Esophagus mucosa (tissue), 1 donor: ENCODE measurements around the gene COL4A2. TPM values are rescaled to one million over a fixed set of nuclear protein-coding genes. Genes with fewer than 3 reads are reported as not detected.

ENCODE experiments used
- ATAC-seq: fragments of 200-7000 bp; cut with Tn5 transposase; one replicate; pipeline ENCODE4 v1.9.1; 2020
- total RNA-seq: library from RNA; stranded (reverse); gene quantifications from one replicate; pipeline ENCODE4 v1.2.4, GENCODE V29; 2023
- donor health status: DM: yes; HTN: yes; CAD: no.

COL4A2 gene
- total RNA-seq, 1 donor from 2014 or later, result 30.8 TPM

DNA sequence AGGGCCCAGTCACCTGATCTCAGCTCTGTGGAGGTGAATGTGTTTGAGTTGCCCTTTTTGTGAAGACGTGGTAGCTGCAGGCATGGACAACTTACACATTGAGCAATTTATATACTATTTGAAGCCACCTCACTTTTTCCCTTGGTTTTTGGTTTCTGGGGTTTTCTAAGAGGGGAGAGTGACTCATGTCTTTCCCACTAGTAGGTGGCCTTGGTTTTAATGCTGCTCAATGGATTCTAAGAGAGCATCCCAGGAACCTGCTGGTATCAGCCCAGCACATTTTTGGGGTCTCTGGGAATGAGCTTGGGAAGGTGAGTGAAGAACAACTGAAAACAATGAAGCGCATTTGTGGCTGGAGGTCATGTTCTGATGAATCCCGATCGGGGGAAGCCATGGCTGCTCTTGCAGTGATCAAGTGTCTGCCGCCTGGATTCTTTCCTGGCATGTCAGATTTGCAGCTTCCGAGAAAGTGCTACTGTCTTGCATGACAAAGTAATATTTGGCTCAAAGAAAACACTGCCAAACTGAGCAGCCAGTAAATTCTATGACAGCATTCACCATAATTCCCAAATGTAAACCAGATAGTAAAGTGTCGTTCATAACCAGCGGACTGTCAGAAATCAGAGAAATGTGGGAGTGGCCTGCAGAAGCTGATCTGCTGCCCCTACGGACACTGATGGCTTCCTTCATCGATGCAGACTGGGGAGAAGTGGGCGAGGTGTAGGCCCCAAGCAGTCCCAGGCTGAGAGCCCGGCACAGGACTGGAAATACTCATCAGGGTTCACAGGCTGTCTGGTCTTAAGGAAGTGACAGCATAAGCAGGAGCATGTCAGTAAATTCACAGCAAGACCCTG, 98.7 kb downstream of the COL4A2 start:
- ATAC-seq, result no peak

DNA sequence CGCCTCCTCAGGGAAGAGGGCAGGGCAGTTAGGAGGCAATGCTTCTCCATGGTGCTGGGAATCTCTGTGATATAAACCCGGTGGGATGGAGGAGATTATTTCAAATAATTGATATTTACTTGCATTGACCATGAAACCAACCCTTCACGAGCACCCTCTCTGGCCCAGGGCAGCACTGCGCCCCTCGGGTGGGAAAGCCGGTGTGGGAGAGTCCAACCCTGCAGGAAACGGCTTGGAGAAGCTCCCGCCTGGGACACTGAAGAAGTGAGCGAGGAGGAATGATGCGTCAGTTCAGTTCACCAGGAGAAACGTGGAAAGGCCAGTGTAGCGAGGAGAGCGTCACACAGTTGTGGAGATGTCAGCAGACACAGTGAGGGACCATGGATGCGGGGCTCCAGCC, 99.9 kb downstream of the COL4A2 start:
- ATAC-seq, result no peak

DNA sequence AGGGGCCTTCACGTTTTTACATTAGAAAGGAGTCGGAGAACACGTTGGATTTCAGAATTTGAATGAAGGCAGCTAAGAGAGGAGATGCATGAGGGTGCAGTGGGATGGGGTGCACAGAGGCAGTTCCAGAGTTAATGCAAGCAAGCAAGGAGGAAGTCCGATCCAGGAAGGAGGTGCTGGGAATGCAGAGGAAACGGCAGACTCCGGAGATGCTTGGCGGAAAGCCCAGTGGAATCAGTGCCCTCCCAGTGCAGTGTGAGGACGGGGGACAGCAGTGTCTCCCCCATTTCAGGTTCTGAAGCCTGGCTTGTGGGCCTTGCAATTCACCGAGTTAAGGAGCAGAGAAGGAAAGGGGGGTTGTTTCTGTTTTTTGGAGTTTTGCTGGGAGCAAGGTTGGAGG, 100.4 kb downstream of the COL4A2 start:
- ATAC-seq, result no peak

DNA sequence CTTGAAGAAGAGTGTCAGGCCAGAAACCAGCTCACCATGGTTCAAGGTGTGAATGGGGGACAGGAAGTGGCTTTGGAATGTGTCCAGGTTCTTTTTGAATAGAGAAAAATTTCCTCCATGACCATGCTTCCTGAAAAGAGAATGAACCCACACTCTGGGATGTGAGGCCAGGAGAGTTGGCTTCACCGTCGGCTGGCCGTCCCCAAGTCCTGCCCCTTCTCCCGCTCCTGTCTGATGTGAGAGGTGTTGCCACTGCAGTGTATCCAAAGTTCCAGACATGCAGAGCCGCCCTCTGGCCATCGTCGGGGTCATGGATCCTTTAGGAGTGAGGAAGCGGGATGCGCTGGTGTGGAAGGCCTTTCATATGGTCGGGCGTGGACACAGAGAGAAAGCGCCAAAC, 101.2 kb downstream of the COL4A2 start:
- ATAC-seq, result no peak

DNA sequence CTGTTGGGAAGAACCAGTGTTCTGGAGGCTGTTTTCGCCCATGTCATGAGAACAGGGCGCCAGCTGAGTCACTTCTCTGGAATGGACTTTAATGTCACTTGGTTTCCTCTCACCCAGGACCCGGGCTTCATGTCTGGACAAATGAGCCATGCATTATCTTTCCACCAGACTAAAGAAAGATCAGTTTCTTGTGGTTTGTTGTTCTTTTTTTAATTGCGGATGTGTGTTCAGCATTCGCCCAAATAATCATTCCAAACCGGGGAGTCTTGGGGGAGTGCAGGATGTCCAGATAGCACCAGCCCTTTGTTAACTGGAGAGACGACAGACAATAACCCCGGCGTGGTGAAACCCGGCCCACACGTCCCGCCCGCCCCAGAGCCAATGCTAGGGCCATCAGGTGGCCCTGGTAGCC, 102.5 kb downstream of the COL4A2 start:
- ATAC-seq, result no peak

DNA sequence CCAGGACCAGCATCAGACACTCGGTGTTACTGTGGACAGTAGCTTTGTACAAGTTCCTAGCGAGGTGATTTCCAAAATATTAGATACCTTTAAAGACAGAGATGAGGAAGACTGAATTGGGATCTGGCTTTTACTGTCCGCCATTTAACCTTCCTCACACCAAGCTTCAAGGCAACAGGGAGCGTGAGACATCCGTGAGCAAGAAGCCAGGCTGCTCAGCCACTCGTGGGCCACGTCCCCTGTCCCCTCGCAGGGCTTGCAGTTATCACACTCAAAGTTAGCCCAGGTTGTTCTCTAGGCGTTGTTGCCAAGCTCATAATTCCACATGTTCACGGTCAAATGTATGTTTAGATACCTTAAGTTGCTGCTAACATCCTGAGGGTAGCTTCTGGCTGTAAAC, 102.9 kb downstream of the COL4A2 start:
- no peak for ATAC-seq

DNA sequence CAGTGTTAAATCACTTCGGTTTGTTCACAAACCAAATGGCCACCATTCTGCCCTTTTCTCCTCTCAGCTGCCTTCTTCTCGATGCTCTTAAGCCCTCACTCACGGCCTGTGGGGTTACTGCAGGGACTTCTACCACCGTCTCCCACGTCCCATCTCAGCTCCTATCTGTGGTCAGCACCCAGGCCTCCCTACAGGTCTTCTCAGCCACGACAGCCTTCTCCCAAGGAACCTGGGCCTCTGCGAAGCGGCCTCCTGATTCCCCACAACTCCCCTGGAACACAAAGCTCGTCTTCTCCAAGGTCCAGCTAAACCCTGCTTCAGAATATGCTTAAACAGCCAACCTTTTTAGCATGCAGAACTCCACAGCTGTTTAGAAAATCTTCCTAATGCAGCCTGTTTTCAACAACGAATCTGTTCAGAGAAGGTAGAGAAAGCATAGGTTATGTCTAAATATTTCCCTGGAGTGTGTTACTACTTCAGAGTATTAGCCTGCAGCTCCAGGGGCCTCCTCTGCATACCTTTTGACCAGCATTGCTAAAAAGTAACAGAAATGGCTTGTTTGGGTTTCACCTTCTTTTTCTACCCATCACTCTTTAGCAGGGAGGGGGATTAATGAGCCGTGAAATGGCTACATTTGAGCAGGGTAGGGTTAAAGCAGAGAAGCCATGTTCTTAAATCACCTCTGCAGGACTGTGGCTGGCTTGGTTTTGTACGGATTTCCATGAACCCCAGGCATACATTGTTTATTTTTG, 104.0 kb downstream of the COL4A2 start:
- no peak for ATAC-seq

DNA sequence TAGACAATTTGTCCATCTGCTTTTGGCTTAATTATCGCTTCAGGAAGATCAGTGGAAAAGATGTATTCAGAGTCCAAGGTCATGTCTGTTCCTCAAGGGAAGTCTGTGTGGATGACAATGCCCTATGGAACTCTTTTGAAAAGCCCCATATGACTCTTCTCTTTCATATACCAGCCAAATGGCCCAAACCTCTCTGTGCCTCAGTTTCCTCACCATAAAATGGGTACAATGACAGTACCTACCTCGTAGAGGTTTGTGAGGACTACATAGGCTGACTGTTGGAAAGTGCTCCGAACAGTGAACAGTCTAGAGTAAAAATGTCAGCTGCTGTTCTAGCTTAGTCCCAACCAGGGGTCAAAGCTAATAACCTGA, 104.6 kb downstream of the COL4A2 start:
- no peak for ATAC-seq

DNA sequence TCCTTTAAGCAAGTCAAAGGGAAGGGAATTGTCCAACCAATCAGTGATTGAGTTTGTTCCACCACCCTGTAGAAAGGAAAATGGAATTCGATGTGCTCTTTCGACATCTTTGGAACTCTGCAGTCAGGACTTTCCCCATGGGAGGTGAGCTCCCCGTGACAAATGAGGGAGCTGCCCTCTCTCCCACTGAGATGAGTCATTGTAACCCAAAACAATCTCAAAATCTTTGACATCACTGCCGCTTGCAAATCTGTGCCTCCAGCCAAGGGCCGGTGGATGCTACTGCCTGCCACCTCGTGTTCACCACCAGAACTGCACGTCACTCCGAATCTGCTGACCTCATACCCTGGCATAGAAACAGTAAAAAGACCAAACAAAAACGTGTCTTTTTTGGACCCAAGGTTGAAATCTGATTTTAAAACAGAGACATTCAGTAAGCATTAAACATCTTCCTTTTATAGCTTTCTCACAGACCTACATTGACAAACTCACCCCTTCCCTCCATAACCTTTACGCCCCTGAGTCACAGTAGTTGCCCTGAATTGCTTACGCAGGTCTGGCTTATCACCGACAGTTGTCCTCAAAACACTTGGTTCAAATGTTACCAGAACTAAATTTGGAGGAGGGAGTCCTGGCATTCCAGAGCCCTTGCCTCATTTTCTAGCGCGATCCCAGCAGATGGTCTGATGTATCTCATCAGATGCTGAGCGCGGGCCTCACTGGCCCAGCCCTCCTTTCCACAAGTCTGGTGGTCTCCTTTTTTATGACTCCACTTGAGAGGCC, 105.2 kb downstream of the COL4A2 start:
- ATAC-seq, result peak; percentile 84

DNA sequence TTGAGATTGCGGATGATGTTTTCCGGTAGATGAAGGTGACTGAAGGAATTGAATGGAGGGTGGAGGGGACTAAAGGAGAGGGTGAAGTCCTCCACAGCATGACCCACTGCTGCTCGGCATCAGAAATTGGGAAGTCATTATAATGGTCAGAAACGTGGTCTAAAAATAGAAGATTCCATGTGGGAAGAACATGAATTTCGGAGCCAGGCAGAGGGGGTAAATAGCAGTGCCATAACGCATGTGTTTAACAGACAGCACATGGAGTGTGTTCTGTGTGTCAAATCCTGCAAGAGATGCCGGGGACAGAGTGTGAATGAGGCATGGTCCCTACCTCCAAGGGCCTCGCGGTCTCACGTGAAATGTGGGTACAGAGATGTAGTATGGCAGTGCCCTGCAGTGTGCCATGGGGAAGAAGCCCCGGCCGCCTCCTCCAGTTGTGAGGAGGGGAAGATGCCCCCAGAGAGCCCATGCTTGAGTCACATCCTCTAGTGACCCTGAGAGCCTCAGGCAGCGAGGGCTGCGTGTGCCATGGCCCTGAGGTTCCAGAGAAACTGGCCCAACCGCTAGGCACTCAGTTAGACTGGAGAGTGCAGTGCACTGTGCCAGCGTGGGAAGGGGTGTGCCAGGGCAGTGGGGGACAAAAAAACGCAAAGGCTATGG, 106.1 kb downstream of the COL4A2 start:
- ATAC-seq, result no peak

DNA sequence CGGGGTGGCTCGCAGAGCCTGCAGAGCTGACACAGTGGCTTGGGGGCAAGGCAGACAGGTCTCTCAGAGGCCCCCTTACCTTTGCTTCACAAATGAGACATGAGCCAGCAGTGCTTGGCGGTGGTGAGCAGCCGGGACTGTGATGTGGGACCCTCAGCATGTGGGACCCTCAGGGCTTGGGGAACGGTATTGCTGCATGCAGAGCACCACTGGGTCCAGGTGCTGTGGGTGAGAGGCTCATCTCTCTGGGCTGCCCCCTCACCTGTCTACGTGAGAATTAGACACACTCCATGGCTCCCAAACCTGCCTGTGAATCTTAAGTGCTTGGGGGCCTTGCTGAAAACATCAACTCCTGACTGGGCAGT, 106.6 kb downstream of the COL4A2 start:
- ATAC-seq, result no peak

DNA sequence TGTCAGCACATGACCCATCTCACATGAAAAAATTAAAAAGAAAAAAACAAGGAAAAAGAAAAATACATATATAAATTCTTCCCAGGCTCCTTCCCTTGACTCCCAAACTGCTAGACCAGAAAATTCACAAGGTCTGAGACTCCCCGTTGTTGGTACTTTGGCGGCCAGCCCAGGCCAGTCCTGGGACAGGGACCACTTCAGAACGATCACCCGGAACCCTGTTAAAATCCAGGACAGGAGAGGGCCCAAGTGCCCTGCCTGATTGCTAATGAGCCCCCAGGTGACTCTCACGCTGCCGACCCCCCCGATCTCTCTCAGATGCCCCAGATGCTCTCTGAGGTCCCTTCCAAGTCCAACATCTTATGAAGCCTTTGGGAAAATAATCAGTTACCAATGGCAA, 107.2 kb downstream of the COL4A2 start:
- ATAC-seq, result no peak

DNA sequence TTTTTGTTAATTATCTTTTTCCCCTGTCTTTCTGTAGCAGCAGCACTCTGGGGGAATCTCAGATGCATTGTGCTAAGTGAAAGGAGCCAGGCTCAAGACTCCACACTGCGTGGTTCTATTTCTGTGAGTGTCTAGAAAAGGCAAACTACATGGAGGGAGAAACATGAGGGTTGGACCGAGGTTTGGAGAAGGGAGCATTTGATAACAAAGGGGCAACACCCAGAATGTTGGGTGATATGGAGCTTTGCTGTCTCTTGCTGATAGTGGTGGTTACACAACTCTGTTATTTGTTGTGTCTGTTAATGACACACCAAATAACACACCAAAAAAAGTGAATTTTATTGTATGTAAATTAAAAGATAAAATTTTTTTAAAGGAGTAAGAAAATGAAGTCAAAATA, 107.8 kb downstream of the COL4A2 start:
- no peak for ATAC-seq

DNA sequence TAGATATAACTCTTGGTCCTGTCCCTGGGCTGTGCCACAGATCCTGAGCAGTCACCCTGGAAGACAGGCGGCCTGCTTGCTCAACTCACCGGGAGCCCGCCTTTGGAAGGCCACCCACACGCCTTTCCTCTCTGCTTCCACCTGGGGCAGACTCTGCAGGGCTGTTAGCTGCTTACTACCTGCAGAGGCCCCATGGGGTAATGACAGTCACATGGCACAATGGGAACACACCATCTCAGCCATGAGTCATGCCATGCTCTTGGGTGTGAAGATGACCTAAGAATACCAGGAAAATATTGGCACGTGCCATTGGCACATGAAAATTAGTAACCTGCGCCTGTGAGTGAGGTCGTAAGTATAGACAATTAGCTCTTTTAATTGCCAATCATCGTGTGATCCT, 108.6 kb downstream of the COL4A2 start:
- ATAC-seq, result peak; percentile 79

DNA sequence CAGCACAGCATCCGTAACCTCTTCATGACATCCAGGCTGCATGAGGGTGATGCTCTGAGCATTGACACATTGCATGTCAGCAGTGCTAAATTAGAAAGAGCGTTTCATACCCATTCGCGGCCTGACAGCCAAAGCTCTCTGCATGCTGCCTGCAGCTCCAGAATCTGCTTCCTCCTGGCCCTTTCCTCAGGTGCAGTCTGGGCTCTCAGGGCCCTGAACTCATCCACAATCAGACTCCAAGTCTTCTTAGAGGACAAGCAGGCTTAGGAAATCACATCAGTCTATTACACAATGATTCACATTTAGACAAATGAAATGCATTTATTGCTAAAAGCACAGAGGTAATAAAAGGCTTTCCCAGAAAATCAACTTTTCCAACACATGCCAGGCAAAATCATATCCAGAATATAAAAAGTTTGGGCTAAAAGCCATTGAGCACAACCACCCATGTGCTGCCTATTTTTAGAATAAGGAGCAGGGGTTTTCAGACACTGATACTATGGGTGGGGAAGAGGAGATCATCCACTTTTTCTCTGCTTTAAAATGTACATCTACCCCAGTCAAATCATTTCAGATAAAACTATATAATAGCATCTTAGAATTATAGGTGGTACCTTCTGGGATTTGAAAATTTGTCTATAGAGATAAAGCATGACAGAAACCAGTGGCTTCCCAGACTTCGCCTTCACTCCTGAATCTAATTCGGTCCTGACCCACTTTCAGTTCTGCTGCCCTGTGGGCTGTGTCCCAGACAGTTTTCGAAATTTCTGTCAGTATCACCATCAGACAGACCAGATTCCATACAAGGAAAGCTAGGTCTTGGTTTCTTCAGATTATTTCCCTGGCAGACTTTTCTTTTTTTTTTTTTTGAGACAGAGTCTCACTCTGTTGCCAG, 109.3 kb downstream of the COL4A2 start:
- no peak for ATAC-seq

DNA sequence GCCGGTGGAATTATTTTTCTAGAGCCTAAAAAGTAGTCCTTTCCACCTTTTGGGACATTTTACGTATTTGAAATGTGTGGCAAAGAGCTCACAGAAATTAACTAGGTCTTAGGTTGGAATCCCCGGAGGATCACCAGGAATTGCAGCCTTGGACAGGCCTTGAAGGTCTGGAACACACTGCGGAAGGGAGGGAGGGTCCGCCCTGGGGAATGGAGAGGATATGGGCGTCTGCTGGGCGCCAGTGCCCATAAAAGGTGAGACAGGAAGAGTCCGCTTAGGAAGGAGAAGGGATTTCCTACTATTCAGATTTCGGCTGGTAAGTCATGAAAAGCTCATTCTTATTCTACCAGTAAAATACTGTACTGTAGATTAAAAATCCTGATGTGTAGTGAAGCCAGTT, 111.9 kb downstream of the COL4A2 start:
- peak; percentile 24 for ATAC-seq

DNA sequence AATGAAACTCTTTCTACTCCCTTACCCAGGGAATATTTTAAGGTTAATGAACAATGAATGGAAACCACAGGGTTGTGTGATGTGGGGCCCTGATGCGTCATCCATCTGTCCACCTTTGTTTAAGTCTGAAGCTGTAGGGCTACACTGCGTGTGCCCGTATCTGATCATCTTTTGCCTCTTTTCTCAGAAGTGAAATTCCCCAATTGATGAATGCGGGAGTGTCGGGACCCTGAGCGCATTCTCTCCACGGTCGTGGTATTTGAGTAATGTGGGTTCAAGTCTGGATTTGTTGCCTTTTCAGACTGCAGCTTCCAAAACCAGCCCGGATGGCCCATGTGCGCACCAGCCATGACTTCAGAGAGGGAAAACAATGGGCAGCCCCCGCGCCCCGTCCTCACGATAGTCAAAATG, 112.3 kb downstream of the COL4A2 start:
- no peak for ATAC-seq

DNA sequence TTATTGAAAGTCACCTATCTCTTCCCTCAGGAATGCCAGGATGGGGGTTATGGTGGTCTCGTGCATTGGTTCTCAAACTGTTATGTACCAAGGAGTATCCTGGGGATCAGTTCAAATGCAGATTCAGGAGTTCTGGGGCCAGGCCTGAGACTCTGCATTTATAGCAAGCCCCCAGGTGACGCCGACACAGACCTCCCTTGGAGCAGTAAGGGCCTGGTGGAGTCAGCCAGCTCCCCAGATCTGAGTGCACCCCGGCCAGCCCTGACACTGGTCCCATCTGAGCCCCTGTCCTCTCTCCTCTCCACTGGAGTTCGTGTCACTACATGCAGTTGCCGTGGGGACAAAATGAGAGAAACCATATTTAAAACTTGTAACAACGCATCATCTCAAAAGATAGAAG, 112.9 kb downstream of the COL4A2 start:
- no peak for ATAC-seq

DNA sequence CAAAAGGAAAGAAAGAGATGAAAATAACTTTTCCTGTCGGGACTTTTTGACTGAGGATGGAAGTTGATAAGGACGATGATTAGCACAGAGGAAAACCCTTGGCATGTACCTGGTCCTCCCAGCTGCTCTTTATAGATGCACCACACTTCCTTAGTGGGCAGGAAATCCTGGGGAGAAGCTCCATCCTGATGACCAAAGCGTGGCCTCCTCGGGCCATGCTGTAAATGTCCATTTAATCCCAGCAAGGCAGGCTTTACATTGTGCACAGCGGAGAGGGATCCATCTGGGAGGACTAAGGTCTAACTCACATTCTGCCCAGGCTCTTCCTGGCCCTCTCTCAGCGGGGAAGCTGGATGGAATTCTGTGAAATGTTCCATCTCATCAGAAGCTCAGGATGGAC, 113.5 kb downstream of the COL4A2 start:
- ATAC-seq, result no peak

DNA sequence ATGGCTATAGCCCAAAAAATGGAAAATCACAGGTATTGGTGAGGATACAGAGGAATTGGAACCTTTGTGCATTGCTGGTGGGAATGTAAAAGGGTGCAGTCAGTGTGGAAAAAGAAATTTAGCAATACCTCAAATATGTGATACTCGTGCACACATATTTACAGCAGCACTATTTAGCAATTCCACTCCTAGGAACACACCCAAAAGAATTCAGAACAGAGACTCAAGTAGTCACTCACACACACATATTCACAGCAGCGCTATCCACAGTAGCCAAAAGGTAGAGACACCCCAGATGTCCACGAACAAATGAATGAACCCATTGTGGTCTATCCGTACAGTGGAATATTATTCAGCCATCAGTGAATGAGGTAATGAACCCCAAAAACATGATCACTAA, 114.0 kb downstream of the COL4A2 start:
- ATAC-seq, result no peak

DNA sequence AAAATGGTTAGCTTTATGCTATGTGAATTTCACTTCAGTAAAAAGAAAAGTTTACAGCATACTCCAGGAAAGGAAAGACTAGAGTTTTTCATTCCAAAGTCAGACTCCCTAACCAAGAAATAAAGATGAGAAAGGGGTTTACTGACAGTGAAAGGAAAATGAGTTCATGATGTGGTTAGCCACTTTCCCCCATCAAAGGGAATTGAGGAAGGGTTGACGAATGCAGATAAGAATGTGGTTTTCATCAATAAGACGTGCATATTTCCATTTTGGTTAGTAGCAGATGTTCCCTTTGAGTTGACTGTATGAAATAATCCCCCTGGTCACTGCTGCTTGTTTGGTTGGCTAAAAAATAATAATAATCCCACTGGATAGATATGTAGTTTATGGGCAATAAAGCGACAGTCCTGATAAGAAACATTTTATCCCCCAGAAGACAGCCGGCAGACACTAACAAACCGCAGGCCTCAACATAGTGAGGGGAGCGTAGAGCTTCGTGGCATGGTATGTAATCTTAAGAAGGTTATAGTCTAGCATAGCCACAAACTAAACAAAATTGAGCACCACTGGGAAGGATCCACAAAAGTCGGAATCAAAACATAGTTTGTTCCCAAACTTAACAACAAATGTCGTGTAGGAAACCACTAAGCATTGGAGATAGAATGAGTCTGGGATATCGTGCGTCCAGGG, 114.8 kb downstream of the COL4A2 start:
- ATAC-seq, result no peak
